Ascending aorta (tissue), 2 donors: ENCODE measurements around the gene STX3. TPM values are rescaled to one million over a fixed set of nuclear protein-coding genes. Genes with fewer than 3 reads are reported as not detected.

Experiments
- DNase-seq, 2 donors: peaks; one replicate each; pipeline ENCODE4 v3.0.0-alpha.2; 2019; ENCODE audit warnings: low spot score in 2 of 2
- H3K27ac ChIP-seq, 2 donors: fragments of 200-600 bp; sonication (generic); one replicate each; pipeline ENCODE4 v1.5.1; 2016 to 2017; ENCODE audit warnings: mild to moderate bottlenecking in 1 of 2
- H3K27me3 ChIP-seq: fragments of 200-600 bp; sonication (generic); one replicate; pipeline ENCODE4 v1.5.1; 2017
- H3K36me3 ChIP-seq, 2 donors: fragments of 200-600 bp; sonication (generic); one replicate each; pipeline ENCODE4 v1.5.1; 2016
- H3K4me1 ChIP-seq, 2 donors: fragments of 200-600 bp; sonication (generic); one replicate each; pipeline ENCODE4 v1.5.1; 2016 to 2017; ENCODE audit warnings: mild to moderate bottlenecking in 1 of 2
- H3K4me3 ChIP-seq, 2 donors: fragments of 200-600 bp; sonication (generic); one replicate each; pipeline ENCODE4 v1.5.1; 2016 to 2017; ENCODE audit warnings: mild to moderate bottlenecking in 1 of 2
- H3K9me3 ChIP-seq, 2 donors: fragments of 200-600 bp; sonication (generic); one replicate each; pipeline ENCODE4 v1.5.1; 2016
- intact Hi-C: fragments of 100-400 bp; cut with DNase I; formaldehyde crosslinking; loops from one replicate; pipeline ENCODE4 v1.15.1; 2023
- total RNA-seq: library from RNA; depleted of rRNA; stranded (reverse); fragments of >200 nt; gene quantifications from one replicate; pipeline ENCODE4 v1.1.0, GENCODE V29; 2016
- TF ChIP-seq, protein P1 (sequence below), 3 experiments: fragments of 200-600 bp in 2 of 3; fragments of 450-650 bp in 1 of 3; sonication (generic) in 2 of 3; IDR thresholded peaks; one replicate each; pipeline ENCODE4 v1.5.1; 2016 to 2019; ENCODE audit warnings: antibody characterized with exemption in 3 of 3, mild to moderate bottlenecking in 1 of 3, moderate library complexity in 1 of 3

STX3 gene
- total RNA-seq, 1 donor from 2014 or later = 18.0 TPM

DNA sequence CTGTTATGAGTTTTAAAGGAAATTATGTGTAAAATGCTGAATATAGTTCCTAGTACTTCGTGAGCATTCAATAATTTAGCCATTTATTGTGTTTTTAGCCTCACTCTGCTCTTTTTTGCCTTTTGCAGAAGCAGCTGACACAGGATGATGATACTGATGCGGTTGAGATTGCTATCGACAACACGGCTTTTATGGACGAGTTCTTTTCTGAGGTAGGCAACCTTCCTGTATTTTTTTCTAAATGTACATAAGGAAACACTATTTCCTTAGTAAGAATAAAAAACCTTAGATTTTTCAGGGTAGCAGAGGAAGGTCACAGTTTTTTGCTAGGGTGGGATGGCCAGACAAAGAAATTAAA, 17.9 kb downstream of the STX3 start:
- Histone ChIP-seq H3K9me3 (no peaks in the 10 kb centered on the region), H3K4me1 (peaks cover 0 to 5% of the 10 kb centered on the region in 2 donors), H3K27ac (no peak overlapping the region), H3K27me3 (no peaks in the 10 kb centered on the region), H3K4me3 (no peak overlapping the region), H3K36me3 (peaks cover 9 to 28% of the 10 kb centered on the region in 2 donors)
- intact Hi-C loops = no loop called here
- TF ChIP-seq, protein P1, sequence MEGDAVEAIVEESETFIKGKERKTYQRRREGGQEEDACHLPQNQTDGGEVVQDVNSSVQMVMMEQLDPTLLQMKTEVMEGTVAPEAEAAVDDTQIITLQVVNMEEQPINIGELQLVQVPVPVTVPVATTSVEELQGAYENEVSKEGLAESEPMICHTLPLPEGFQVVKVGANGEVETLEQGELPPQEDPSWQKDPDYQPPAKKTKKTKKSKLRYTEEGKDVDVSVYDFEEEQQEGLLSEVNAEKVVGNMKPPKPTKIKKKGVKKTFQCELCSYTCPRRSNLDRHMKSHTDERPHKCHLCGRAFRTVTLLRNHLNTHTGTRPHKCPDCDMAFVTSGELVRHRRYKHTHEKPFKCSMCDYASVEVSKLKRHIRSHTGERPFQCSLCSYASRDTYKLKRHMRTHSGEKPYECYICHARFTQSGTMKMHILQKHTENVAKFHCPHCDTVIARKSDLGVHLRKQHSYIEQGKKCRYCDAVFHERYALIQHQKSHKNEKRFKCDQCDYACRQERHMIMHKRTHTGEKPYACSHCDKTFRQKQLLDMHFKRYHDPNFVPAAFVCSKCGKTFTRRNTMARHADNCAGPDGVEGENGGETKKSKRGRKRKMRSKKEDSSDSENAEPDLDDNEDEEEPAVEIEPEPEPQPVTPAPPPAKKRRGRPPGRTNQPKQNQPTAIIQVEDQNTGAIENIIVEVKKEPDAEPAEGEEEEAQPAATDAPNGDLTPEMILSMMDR (IDR thresholded peaks at IDR 0.05) = no peak
- DNase-seq = no peak

DNA sequence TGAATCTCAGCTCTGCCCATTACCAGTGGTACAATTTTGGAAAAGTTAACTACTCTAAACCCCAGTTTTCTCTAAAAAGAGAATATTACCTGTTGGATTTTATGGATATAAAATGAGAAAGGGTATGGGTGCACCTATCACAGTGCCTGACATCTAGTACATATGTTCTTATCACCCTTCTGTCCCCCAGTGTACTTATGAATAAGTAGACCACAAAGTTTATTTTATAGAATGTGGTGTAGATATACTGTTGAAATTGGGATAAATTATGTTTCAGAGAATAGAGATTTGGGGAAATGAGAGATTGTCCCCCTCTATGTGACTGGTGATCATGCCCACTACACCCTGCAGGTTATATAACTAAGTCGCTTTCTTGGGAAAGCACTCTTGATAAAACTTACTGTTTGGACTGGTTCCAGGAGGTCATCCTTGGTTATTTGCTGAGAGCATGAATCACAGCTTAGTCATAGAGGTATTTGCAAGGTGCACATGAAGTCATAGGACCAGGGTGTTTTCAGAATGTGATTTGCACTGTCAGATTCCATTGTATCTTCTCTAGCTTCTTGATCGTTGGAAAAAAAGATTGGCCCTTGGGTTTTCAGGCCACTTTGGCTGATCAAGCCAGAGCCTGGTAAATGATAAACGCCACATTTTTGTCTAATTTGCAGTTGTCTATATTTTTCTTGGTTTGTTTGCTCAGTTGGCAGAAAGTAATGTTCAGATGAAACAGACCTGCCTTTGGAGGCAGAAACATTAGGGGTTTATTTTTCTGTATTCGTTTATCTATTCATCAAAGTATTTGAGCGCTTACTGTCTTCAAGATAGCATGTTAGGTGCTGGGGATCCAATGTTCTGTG, 21.3 kb downstream of the STX3 start:
- TF ChIP-seq, protein P1 (IDR thresholded peaks at IDR 0.05) = no peak
- H3K27ac ChIP-seq = no peak overlapping the region

DNA sequence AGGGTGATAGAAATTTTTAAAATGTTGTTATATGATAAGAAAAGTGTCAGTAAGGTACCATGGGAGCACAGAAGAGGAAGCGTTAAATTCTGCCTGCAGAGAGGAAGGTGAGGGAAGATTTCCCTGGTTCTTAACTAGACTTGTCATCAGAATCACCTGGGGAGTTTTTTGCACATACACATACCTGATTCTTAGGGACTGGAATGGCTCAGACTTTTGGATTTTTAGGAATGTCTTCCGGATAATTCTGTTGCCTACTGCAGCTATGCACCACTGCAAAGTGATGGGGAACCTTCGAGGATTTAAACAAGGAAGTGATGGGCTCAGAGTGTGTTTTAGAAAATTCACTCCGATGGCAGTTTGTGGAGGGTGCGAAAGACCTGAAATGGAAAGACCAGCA, 21.9 kb downstream of the STX3 start:
- Histone ChIP-seq H3K36me3 (peaks cover 9 to 28% of the 10 kb centered on the region in 2 donors), H3K9me3 (no peaks in the 10 kb centered on the region), H3K27me3 (no peaks in the 10 kb centered on the region), H3K4me1 (peaks cover 4 to 9% of the 10 kb centered on the region in 2 donors), H3K4me3 (no peak overlapping the region), H3K27ac (no peak overlapping the region)
- DNase-seq = no peak
- TF ChIP-seq, protein P1 (IDR thresholded peaks at IDR 0.05) = no peak
- intact Hi-C loops = no loop called here

More for the DNA sequence above, 21.3 kb downstream of the STX3 start:
- DNase-seq = no peak
- H3K9me3 ChIP-seq = no peaks in the 10 kb centered on the region
- peaks cover 9 to 28% of the 10 kb centered on the region in 2 donors for H3K36me3 ChIP-seq
- intact Hi-C loops = no loop called here
- no peak overlapping the region for H3K4me3 ChIP-seq
- H3K4me1 ChIP-seq = peaks cover 4 to 9% of the 10 kb centered on the region in 2 donors
- H3K27me3 ChIP-seq = no peaks in the 10 kb centered on the region

DNA sequence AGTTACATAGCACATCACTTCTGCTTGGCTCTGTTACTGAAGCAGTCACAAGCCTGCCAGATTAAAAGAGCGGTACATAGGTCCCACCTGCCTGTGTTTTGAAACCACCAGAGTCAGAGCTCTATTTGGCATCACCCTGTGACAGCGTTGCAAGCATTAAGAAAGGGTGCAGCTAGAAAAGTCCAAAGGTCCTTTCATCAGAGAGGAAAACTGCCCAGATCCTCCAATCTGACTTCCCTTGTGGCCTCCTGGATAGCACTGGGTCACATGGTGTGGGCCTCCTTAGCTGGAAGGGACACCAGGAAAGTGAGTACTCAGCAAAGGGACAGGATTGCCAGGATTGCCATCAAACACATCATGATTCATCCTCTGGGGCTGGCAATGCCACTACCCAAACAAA, 22.9 kb downstream of the STX3 start:
- H3K36me3 ChIP-seq = peaks cover 9 to 27% of the 10 kb centered on the region in 2 donors
- H3K27ac ChIP-seq = peak overlapping the region; percentile 16 to 60
- peak overlapping the region in 1 of 2 donors; percentile 15 for H3K4me3 ChIP-seq
- H3K4me1 ChIP-seq = peaks cover 4 to 9% of the 10 kb centered on the region in 2 donors
- TF ChIP-seq, protein P1 (IDR thresholded peaks at IDR 0.05) = no peak
- intact Hi-C loops = loop anchor here (1.0 kb wide), 1 partner anchor 24 kb away; no protein-coding TSS in a partner anchor
- no peaks in the 10 kb centered on the region for H3K27me3 ChIP-seq
- no peaks in the 10 kb centered on the region for H3K9me3 ChIP-seq
- DNase-seq = peak in 1 of 2 donors; percentile 76

DNA sequence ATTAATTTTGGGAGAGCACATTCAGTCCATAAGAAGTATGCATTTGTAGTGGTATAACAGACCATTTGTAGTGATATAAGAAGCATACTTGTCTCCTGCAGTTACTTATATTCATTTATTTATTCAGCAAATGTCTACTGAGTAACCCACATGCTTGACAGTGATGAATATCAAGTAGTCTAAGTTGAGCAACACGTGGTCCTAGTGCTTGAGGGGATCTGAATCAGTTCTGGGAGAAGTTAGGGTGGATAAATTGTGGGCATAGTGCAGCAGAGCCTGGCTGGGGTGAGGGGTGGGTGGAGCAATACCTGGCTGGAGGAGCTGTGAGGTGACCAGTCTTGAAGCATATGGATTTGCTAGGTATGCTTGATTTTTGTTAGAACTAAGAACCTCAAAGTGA, 24.3 kb downstream of the STX3 start:
- no peaks in the 10 kb centered on the region for H3K27me3 ChIP-seq
- no peak overlapping the region for H3K27ac ChIP-seq
- intact Hi-C loops = no loop called here

More for the DNA sequence above, 24.3 kb downstream of the STX3 start:
- Histone ChIP-seq H3K36me3 (peaks cover 6 to 15% of the 10 kb centered on the region in 2 donors), H3K4me1 (peaks cover 4 to 9% of the 10 kb centered on the region in 2 donors), H3K9me3 (no peaks in the 10 kb centered on the region), H3K4me3 (no peak overlapping the region)
- no peak for DNase-seq
- TF ChIP-seq, protein P1 (IDR thresholded peaks at IDR 0.05) = no peak
